B cell (primary cell): ENCODE measurements around the gene OR5T3.

Experiments used
- EZH2 ChIP-seq: IDR thresholded peaks from 2 replicates; pipeline ENCODE4 v1.6.1; 2012; ENCODE audit warnings: borderline replicate concordance, low read depth, mild to moderate bottlenecking, moderate library complexity, low read length; ENCODE audit not compliant: insufficient read depth, poor library complexity, severe bottlenecking
- TF ChIP-seq, protein P1 (sequence below): fragments of 200-600 bp; IDR thresholded peaks from one replicate; pipeline ENCODE4 v1.8.0; 2022; ENCODE audit warnings: antibody characterized with exemption, mild to moderate bottlenecking

DNA sequence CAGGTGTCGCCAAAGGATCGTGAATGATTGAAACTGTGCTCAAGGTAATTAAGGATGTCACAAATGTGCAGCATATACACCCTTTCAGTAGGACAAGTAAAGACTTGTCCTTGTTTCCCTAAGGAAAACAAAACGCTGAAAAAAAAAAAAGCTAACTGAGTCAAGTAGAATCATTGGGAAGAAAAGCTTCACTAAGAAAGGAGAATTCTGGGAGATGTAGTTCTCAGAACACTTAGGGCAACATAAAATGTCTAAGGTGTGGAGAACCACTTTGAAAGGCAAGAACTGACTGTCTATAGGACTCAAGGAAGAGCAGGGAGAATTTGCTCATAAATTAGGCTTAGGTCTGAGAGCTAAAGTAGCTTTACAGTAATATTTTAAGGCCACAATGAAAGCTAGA lies 19.0 kb downstream of the OR5T3 start:
- TF ChIP-seq, protein P1, sequence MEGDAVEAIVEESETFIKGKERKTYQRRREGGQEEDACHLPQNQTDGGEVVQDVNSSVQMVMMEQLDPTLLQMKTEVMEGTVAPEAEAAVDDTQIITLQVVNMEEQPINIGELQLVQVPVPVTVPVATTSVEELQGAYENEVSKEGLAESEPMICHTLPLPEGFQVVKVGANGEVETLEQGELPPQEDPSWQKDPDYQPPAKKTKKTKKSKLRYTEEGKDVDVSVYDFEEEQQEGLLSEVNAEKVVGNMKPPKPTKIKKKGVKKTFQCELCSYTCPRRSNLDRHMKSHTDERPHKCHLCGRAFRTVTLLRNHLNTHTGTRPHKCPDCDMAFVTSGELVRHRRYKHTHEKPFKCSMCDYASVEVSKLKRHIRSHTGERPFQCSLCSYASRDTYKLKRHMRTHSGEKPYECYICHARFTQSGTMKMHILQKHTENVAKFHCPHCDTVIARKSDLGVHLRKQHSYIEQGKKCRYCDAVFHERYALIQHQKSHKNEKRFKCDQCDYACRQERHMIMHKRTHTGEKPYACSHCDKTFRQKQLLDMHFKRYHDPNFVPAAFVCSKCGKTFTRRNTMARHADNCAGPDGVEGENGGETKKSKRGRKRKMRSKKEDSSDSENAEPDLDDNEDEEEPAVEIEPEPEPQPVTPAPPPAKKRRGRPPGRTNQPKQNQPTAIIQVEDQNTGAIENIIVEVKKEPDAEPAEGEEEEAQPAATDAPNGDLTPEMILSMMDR: no peak
- TF ChIP-seq EZH2: no peak
